NCI-H526 treated with DMSO at 0.1 percent for 48 hours (cell line): ENCODE results near the gene PALMD.
A peak's percentile ranks its signal among the peaks of the same experiment; 100 is the strongest.

Experiments used
- DNase-seq: peaks from one replicate; lab custom pipeline; 2025; lab: John Stamatoyannopoulos, UW

PALMD gene, protein sequence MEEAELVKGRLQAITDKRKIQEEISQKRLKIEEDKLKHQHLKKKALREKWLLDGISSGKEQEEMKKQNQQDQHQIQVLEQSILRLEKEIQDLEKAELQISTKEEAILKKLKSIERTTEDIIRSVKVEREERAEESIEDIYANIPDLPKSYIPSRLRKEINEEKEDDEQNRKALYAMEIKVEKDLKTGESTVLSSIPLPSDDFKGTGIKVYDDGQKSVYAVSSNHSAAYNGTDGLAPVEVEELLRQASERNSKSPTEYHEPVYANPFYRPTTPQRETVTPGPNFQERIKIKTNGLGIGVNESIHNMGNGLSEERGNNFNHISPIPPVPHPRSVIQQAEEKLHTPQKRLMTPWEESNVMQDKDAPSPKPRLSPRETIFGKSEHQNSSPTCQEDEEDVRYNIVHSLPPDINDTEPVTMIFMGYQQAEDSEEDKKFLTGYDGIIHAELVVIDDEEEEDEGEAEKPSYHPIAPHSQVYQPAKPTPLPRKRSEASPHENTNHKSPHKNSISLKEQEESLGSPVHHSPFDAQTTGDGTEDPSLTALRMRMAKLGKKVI

DNA sequence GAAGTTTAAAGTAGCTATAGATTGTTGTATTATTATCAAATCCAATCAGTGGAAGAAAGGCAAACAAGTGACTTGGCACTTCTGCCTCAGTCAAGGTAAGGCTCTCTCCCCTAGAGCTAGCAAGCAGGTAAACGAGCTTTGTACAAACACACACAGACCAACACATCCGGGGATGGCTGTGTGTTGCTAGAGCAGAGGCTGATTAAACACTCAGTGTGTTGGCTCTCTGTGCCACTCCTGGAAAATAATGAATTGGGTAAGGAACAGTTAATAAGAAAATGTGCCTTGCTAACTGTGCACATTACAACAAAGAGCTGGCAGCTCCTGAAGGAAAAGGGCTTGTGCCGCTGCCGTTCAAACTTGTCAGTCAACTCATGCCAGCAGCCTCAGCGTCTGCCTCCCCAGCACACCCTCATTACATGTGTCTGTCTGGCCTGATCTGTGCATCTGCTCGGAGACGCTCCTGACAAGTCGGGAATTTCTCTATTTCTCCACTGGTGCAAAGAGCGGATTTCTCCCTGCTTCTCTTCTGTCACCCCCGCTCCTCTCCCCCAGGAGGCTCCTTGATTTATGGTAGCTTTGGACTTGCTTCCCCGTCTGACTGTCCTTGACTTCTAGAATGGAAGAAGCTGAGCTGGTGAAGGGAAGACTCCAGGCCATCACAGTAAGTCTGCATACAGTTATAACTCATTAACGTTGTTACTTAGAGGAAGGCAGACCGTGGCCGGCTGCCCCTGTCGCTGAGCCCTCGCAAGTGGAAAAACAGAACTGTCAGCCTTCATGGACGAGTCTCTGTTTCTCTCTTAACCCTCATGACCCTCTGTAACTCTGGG, at the start of gene PALMD:
Gene PALMD, plus strand, starts transcription at position 415 of the 833 bp plus-strand sequence. Its CDS starts 205 bp downstream, at position 620.
- DNase-seq: peak; percentile 75

DNA sequence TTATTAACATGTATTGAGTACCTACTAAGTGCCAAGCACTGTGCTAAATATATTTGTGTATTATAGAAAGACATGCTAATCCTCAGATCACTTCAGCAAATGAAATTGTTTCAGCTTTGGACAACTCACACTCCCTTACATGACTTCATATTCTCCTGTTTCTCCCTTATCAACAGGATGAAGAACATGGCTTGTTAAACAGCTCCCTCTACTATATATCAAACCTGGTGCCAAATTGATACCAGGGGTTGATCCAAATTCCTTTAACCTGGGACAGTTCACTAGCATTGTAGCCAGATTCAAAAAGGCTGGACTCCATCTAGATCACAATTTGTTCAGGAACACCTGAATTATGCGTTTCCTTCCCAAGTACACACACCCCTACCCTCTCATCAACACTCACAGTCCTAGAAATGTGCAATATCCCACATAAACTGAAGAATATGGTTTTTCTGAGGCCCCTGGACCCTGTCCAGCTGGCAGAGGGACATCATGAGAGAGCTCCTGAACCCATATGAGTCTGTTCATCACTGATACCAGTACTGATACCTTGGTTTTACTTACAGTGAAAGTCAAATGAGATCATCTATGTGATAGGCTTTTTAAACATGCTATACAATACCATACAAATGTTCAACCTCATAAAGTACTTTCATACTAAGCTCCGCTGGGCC, 47.0 kb upstream of the PALMD start:
- no peak for DNase-seq

DNA sequence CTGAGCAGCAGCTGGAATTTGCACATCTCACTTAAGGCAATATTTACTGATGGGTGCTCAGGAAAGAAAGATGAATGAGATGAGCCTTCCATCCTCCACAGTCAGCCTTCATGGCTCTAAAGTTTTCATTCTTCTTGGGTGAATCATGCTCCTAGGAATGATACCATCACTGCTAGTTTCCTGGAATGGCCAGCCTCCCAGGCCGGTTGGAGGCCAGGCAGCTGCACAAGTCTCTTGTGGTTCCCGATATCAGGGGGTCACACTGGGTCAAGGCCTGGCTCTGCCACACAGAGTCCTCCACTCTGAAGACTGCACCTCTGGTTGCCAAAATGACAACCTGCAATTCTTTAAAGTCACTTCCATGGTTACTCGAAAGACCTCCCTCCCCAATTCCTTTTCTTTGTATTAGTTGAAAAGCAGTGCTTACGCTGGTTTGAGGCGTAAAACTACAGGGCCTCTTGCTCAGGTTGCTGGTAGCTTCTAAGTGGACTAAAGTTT, 46.2 kb upstream of the PALMD start:
- no peak for DNase-seq

DNA sequence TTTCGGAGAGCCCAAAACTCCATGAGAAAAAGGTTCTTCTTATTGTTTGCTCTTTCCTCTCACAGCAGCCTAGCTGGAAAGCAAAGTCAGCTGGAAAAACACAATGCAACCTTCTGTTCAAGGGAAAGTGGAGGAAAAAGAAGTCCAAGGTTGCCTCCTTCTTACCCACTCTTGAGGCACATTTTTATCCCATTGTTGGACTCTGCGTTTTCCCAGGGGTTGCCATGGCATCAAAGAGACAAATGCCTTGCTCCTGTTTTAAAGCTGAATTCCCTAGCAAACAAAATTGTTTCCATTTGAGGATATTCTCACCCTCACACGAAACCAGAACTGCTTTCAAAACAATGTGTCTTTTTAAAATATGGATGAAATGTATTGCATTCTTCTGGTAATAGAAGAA, 45.1 kb upstream of the PALMD start:
- no peak for DNase-seq

DNA sequence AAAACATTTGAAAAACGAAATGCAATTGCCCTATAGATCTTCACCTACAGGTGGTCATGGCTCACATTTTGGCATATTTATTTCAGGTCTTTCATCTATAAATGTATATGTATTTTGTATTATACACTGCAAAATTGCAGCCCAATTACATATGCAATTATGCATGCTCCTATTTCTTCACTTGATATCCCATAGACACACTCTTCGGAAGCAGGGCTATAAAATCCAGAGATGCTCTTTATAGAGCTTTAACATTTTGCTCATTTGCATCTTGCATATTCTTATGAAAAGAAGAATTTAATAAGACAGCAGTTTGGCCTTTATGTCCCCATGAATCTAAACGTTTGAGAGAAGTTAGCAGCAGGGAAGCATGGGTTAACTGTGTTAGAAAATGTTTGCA, 44.7 kb upstream of the PALMD start:
- no peak for DNase-seq

DNA sequence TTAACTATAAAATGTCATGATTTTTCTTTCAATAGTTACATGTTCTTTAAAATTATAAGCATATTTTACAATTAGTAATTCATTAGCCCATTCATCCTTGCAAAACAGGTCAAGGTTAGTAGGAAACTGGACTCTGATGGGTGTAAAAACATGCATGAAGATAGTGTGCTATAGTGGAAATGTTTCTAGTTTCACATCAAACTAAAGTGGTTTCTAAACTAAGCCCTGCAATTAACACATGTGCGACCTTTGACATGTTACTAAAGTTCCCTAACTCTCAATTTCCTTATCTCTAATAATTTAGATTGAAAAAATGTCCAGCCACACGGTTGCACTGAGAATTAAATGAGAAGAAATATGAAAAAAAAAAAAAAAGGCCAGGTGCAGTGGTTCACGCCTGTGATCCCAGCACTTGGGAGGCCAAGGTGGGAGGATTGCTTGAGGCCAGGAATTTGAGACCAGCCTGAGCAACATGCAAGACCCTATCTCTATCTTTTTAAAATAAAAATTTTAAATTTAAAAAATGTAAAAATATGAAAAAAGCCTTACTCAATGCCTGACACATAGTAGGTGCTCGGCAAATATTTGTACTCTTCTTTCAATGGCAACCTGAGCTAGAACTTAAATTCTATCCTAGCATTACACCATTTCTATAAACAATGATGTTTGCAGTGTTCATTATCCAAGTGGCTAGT, 44.1 kb upstream of the PALMD start:
- no peak for DNase-seq

DNA sequence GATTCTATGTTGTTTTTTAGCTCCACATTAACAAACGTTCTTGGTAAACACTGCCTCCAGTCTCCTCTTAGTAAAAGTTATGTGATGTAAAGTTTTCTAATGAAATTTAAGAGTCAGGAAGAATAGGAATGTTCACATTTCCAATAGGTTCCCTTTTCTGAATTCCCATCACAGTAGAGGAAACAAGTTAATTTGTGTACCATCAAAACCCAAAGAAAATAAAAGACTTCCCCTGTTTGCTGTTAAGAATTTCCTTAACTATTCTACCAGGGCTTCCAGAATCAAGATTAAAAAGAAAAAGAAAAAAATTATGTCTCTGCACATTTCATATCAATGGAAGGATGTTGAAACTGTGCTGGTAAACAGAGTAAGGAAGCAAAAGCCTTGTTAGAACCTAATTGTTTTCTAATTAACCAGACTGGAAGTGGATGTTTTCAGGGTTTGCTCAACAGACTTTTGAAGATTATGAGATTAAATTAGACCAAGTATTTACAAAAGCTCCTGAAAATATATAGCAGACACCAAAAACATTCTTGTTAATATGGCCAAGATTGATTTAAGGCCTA, 43.4 kb upstream of the PALMD start:
- no peak for DNase-seq

DNA sequence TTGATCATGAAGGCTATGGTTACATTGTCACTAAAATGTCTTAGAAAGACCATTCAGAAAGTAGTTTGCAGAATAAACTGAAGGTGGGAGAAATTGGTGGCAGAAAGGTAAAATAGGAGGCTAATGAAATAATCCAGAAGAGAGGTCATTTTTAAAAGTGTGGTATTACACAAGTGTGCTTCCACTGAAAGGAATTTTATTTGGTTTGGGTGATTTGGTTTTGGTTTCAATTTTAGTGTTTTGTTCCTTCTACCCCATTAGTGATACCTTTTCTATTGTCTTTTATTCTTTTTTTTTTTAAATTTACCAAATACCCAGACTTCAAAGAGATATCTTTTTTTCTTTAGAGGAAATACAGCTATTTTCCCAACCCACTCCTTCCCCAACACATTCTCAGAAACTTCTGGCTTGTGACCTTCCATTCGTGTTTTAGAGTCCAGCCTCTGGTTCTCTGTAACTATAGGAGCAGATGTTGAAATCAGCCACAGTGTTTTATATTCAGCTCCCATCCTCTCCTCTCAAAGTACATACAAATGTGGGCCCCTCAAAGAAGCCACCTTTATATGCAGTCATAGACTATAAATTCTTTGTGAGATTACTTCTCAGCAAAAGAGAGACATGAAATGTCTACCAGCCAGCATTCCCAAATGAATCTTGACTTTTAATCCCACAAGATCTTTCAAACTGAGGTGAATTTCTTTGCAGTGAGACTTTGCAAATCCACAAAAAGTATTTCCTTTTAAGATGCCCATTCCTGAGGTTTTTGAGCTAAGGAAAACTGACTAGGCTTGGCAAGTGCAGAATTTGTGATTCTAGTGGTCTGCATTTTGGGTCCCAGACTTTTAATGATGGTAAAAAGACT, 42.0 kb upstream of the PALMD start:
- DNase-seq: no peak

DNA sequence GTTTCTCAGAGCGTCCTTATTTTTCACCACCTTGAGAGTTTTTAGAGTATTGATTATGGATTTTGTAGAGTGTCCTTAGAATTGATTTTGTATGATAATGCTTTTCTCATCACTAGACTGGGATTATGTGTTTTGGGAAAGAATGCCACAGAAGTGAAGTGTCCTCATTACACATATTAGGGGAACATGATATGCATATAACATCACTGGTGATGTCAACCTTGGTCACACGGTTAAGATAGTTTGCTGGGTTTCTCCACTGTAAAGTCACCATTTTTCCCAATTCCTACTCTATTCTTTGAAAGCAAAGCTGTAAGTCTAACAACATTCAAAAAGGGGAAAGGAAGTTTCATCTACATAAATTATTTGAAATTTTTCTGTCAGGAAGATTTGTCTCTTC, 39.6 kb upstream of the PALMD start:
- no peak for DNase-seq

DNA sequence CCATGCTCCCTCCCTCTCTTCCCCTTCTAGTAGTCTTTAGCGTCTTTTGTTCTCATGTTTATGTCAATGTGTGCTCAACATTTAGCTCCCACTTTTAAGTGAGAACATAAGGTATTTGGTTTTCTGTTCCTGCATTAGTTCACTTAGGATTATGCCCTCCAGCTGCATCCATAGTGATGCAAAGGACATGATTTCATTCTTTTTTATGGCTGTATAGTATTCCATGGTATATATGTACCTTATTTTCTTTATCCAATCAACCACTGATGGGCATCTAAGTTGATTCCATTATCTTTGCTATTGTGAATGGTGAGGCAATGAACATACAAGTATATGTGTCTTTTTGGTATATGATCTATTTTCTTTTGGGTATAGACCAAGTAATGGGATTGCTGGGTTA, 38.3 kb upstream of the PALMD start:
- no peak for DNase-seq

DNA sequence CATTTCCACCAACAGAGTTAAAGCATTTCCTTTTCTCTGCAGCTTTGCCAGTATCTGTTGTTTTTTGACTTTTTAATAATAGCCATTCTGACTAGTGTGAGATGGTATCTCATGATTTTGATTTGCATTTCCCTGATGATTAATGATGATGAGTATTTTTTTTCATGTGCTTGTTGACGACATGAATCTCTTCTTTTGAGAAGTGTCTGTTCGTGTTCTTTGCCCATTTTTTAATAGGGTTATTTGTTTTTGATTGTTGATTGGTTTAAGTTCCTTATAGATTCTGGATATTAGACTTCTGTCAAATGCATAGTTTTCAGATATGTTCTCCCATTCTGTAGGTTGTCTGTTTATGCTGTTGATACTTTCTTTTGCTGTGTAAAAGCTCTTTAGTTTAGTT, 37.9 kb upstream of the PALMD start:
- DNase-seq: no peak

DNA sequence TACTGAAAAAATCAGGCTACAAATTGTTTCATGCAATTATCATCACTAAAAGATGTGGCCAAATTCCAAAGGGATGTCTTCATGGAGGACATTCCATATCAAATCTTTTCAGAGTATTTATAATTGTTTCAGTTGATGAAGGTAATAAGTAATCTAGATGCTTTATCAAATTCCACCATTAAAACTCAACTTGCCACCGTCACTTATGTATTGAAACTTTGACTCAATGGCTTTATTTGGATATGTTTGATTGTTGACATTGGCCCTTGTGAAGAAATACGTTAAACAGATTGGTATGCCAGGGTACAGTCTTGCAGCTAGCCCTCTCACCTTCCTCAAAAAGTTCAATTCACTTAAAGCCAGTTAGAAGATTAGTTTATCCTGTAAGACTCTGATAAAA, 32.2 kb upstream of the PALMD start:
- DNase-seq: no peak

DNA sequence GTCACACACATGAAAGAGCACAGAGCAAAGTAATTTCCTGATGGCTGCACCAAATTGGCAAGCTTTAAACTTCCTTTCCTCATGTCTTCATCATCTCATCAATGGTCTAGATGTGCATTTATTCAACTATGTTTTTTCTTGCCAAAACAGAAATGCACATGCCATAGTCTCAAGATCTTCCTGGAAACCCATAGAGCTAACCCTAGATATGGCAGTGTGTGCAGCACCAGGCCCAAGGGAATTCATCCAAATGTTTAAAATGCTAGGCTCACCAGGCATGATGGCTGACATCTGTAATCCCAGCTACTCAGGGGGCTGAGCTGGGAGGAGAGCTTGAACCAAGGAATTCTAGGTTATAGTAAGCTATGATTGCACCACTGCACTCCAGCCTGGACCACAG, 31.2 kb upstream of the PALMD start:
- no peak for DNase-seq

DNA sequence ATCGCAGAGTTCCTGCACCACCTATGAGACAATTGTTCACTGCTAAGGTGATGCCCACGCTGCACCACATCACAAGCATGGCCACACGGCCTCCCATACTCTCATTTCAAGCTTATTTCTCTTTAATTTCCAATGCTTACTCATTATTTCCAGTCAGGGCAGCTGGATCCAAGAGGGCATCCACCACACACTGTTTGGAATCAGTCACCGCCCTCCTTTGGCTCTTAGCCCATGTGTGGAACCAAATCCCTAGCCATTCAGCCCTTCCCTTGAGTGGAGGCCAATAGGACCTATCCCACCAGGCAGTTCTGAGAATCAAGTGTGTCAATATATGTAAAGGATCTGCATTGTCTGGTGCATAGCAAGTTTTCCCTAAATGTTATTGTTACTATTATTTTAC, 26.3 kb upstream of the PALMD start:
- DNase-seq: no peak

DNA sequence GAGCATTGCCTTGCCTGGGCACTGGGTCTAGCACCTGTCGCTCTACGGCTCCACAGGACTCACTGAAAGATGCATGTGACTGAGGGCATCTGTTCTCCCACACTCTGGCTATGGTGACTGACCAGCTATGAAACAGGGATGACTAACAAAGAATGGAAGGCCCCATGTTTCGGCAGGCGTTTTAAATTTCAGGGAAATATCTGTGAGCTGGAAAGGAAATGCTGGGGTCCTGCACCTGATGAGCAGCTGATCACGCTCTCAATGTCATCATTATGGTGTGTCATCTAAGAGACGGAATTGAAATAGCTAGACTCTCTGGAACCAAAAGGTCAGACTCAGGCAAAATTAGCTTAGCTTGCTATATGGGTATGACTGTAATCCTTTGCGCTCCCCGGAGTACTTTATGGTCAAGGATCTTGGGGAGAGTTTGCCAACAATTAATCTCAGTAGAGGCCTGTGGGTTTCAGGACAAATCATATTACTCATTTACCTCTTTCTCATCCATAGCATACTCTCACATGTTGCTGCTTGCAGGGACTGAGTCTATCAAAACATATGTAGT, 24.5 kb upstream of the PALMD start:
- DNase-seq: no peak

DNA sequence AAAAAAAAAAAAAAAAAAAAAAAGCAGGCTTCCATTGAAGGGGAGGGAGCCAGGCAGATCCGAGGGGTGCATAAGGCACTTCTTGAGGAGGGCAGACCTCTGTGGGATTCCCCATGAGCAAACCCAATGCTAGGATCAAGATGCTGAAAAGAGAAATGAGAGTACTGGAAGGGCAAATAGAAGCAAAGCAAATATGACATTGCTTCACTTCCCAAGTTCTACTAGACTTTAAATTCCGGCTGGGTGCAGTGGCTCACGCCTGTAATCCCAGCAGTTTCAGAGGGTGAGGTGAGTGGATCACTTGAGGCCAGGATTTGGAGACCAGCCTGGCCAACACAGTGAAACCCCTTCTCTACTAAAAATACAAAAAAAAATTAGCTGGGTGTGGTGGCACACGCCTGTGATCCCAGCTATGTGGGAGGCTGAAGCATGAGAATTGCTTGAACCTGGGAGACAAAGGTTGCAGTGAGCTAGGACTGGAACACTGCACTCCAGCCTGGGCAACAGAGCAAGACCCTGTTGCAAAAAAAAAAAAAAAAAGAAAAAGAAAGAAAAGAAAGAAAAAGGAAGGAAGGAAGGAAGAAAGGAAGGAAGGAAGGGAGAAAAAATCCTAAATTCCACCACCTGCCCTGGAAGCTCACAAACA, 23.1 kb upstream of the PALMD start:
- DNase-seq: no peak

DNA sequence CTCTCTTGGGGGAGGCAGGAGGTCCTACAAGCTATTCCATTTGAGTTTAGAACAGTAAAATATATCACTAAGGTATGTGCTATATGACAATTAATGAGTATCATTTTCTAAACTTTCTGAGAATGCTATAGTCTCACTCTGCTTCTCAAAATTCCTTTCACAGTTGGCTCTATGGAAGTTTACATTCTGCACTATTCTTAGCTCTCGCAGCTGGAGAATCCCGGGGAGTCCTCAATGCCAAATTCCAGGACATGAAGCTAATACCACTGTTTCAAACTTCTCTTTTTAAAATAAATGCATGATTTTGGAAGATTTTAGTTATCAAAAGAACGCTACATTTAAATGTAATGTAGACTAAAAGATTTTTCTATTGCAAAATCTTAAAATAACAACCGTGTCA, 22.4 kb upstream of the PALMD start:
- DNase-seq: no peak

DNA sequence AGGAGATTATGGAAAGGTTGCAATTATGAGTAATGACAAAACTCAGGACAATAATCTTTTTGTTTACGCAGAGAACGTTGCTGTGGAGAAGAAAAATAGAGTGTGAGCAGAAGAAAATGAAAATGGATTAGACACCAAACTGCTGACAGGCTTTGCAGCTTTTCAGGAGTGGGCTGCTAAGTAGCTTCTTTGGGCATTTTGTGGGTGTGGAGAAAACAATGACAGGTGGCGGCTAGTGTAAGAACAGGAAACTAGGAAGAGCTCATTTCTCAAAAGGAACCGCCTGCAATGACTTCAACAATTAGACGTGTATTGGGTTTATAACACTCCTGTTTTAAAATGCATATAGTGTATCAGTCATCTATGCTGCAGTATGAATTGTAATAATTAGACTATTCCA, 18.3 kb upstream of the PALMD start:
- DNase-seq: no peak

DNA sequence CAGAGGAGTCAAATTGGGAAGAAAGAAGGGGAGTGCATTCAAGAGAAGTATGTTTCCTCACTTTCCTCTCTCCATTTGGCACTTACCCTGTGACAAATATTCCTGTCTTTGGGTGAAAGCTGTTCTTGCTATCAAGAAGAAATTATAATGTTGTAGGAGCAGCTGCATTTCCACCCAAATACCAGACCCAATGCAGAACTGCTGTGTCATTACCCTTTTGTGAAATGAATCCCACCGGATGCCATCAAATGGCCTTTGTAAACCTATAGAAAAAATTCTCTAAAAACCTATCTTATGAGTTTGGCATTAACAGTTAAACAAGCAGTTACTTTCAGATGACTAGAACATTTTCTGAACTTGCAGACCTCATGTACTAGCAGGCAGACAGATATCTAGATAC, 16.7 kb upstream of the PALMD start:
- no peak for DNase-seq
